Measurements from ENCODE around the gene GRID1.

DNA sequence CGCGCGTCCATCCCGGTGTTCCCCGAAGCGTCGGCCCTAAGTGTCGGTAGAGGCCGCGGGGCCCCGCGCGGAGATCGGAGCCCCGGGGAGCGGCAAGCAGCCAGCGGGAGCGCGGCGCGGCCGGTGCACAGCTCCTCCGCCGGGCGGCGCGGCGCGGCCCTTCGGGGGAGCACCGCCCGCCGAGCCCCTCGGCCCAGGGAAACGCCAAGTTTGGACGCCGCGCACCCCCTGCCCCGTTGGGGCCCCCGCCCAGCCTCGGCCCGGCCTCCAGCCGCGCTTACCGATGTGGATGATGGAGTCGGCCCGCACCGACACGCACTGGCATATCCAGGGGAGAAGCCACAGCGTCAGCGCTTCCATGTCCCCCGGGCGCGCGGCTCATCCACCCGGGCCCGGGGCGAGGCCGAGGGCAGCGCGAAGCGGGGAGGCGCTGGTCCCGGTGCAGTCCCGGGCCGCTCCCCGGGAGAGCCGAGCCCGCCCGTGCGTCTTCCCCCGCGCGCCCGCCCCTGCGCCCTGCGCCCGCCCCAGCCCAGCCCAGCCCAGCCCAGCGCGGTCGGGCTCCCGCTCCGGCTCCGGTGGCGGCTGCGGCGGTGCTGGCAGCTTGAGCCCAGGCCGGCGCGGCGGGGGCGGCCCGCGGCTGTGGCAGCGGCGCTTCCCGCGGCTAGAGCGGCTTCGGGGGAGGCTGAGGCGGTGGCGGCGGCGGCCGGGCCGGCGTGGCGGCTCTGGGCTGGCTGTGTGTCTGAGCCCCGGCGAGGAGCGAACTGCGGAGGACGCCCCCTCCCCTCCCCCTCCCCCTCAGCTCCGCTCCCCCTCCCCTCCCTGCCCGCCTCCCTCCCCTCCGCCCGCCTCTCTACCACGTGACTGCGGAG is at the start of gene GRID1:
- TF ChIP-seq, protein P1, sequence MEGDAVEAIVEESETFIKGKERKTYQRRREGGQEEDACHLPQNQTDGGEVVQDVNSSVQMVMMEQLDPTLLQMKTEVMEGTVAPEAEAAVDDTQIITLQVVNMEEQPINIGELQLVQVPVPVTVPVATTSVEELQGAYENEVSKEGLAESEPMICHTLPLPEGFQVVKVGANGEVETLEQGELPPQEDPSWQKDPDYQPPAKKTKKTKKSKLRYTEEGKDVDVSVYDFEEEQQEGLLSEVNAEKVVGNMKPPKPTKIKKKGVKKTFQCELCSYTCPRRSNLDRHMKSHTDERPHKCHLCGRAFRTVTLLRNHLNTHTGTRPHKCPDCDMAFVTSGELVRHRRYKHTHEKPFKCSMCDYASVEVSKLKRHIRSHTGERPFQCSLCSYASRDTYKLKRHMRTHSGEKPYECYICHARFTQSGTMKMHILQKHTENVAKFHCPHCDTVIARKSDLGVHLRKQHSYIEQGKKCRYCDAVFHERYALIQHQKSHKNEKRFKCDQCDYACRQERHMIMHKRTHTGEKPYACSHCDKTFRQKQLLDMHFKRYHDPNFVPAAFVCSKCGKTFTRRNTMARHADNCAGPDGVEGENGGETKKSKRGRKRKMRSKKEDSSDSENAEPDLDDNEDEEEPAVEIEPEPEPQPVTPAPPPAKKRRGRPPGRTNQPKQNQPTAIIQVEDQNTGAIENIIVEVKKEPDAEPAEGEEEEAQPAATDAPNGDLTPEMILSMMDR (IDR thresholded peaks at IDR 0.05 in 8 of 11, conservative IDR thresholded peaks at IDR 0.05 in 3 of 11): peak in 1 of 11 experiments; percentile 16
- TF ChIP-seq POLR2A (IDR thresholded peaks at IDR 0.05) (no peak), POLR2AphosphoS5 (IDR thresholded peaks at IDR 0.05) (no peak)
